ENCODE data around the gene PPP2R5C. TPM values are rescaled to one million over a fixed set of nuclear protein-coding genes. Genes with fewer than 3 reads are reported as not detected.

Gene PPP2R5C
- total RNA-seq, 1 experiment from 2014 or later, result 301 TPM

GRCh38 chr14:101754893-101755292 is 6.6 kb upstream of the PPP2R5C start:
- no peak overlapping the region for H3K27ac ChIP-seq (ENCODE audit: low read length)

GRCh38 chr14:101755591-101756324 is 5.8 kb upstream of the PPP2R5C start:
- Histone ChIP-seq H3K27ac (ENCODE audit: low read length) (no peak overlapping the region), H3K4me1 (ENCODE audit: low read length) (peaks cover 3% of the 10 kb centered on the region), H3K9ac (ENCODE audit: low read length) (no peak overlapping the region), H4K20me1 (ENCODE audit: insufficient read depth, low read depth, low read length) (no peaks in the 10 kb centered on the region), H3K36me3 (ENCODE audit: insufficient read depth, low read length) (no peaks in the 10 kb centered on the region), H3K79me2 (ENCODE audit: low read length) (no peaks in the 10 kb centered on the region), H2AFZ (ENCODE audit: low read length) (no peak overlapping the region), H3K4me3 (ENCODE audit: low read length) (no peak overlapping the region), H3K9me3 (ENCODE audit: low read length) (0 out of 2 replicates have a peak, but pooled peaks cover 2% of the 10 kb centered on the region), H3K9me2 (replicated peaks; ENCODE audit: insufficient read depth, low read length) (no peaks in the 10 kb centered on the region), H3K4me2 (ENCODE audit: low read depth, low read length, poor library complexity, severe bottlenecking) (no peak overlapping the region), H3K27me3 (ENCODE audit: low read length) (no peaks in the 10 kb centered on the region)
- DNase-seq, result no peak

More at GRCh38 chr14:101754893-101755292, 6.6 kb upstream of the PPP2R5C start:
- no peak for DNase-seq
- no peak overlapping the region for H2AFZ ChIP-seq (ENCODE audit: low read length)
- no peaks in the 10 kb centered on the region for H3K27me3 ChIP-seq (ENCODE audit: low read length)
- H3K9me2 ChIP-seq (replicated peaks; ENCODE audit: insufficient read depth, low read length), result no peaks in the 10 kb centered on the region
- H3K9me3 ChIP-seq (ENCODE audit: low read length), result 0 out of 2 replicates have a peak, but pooled peaks cover 2% of the 10 kb centered on the region
- no peaks in the 10 kb centered on the region for H3K79me2 ChIP-seq (ENCODE audit: low read length)
- H3K4me3 ChIP-seq (ENCODE audit: low read length), result no peak overlapping the region
- H3K36me3 ChIP-seq (ENCODE audit: insufficient read depth, low read length), result no peaks in the 10 kb centered on the region
- H3K4me1 ChIP-seq (ENCODE audit: low read length), result no peaks in the 10 kb centered on the region; the same call in 1 of the 2 replicates
- H4K20me1 ChIP-seq (ENCODE audit: insufficient read depth, low read depth, low read length), result no peaks in the 10 kb centered on the region
- no peak overlapping the region for H3K9ac ChIP-seq (ENCODE audit: low read length)
- H3K4me2 ChIP-seq (ENCODE audit: low read depth, low read length, poor library complexity, severe bottlenecking), result no peak overlapping the region

GRCh38 chr14:101757064-101757838 is 4.3 kb upstream of the PPP2R5C start:
- no peaks in the 10 kb centered on the region for H3K36me3 ChIP-seq (ENCODE audit: insufficient read depth, low read length)
- 0 out of 2 replicates have a peak, but pooled peaks cover 2% of the 10 kb centered on the region for H3K9me3 ChIP-seq (ENCODE audit: low read length)
- DNase-seq, result no peak
- H2AFZ ChIP-seq (ENCODE audit: low read length), result no peak overlapping the region
- no peaks in the 10 kb centered on the region for H3K9me2 ChIP-seq (replicated peaks; ENCODE audit: insufficient read depth, low read length)
- no peak overlapping the region for H3K4me2 ChIP-seq (ENCODE audit: low read depth, low read length, poor library complexity, severe bottlenecking)
- peaks cover 3% of the 10 kb centered on the region for H3K4me1 ChIP-seq (ENCODE audit: low read length)
- no peaks in the 10 kb centered on the region for H4K20me1 ChIP-seq (ENCODE audit: insufficient read depth, low read depth, low read length)
- H3K27ac ChIP-seq (ENCODE audit: low read length), result no peak overlapping the region
- no peak overlapping the region for H3K9ac ChIP-seq (ENCODE audit: low read length)
- peaks cover 3% of the 10 kb centered on the region for H3K79me2 ChIP-seq (ENCODE audit: low read length)
- H3K4me3 ChIP-seq (ENCODE audit: low read length), result no peak overlapping the region
- no peaks in the 10 kb centered on the region for H3K27me3 ChIP-seq (ENCODE audit: low read length)

GRCh38 chr14:101757839-101758211 is 3.7 kb upstream of the PPP2R5C start:
- no peak for DNase-seq
- Histone ChIP-seq H3K27ac (ENCODE audit: low read length) (no peak overlapping the region), H3K27me3 (ENCODE audit: low read length) (no peaks in the 10 kb centered on the region), H3K36me3 (ENCODE audit: insufficient read depth, low read length) (no peaks in the 10 kb centered on the region), H4K20me1 (ENCODE audit: insufficient read depth, low read depth, low read length) (peaks cover 4% of the 10 kb centered on the region; the same call in 1 of the 2 replicates), H3K4me1 (ENCODE audit: low read length) (peaks cover 8% of the 10 kb centered on the region), H3K9ac (ENCODE audit: low read length) (no peak overlapping the region), H3K9me3 (ENCODE audit: low read length) (0 out of 2 replicates have a peak, but pooled peaks cover 2% of the 10 kb centered on the region), H2AFZ (ENCODE audit: low read length) (no peak overlapping the region), H3K4me2 (ENCODE audit: low read depth, low read length, poor library complexity, severe bottlenecking) (no peak overlapping the region), H3K9me2 (replicated peaks; ENCODE audit: insufficient read depth, low read length) (no peaks in the 10 kb centered on the region), H3K4me3 (ENCODE audit: low read length) (no peak overlapping the region), H3K79me2 (ENCODE audit: low read length) (peaks cover 9% of the 10 kb centered on the region)

- DNase-seq, result no peak
- H3K9me3 ChIP-seq (ENCODE audit: low read length), result no peaks in the 10 kb centered on the region
- no peaks in the 10 kb centered on the region for H3K9me2 ChIP-seq (replicated peaks; ENCODE audit: insufficient read depth, low read length)
- no peak overlapping the region for H3K4me2 ChIP-seq (ENCODE audit: low read depth, low read length, poor library complexity, severe bottlenecking)
- H3K27me3 ChIP-seq (ENCODE audit: low read length), result no peaks in the 10 kb centered on the region
- H3K27ac ChIP-seq (ENCODE audit: low read length), result no peak overlapping the region
- H2AFZ ChIP-seq (ENCODE audit: low read length), result no peak overlapping the region
- peaks cover 6% of the 10 kb centered on the region; the same call in 1 of the 2 replicates for H3K36me3 ChIP-seq (ENCODE audit: insufficient read depth, low read length)
- H4K20me1 ChIP-seq (ENCODE audit: insufficient read depth, low read depth, low read length), result peaks cover 4% of the 10 kb centered on the region; the same call in 1 of the 2 replicates
- H3K4me1 ChIP-seq (ENCODE audit: low read length), result peaks cover 18% of the 10 kb centered on the region
- H3K9ac ChIP-seq (ENCODE audit: low read length), result no peak overlapping the region
- peaks cover 19% of the 10 kb centered on the region for H3K79me2 ChIP-seq (ENCODE audit: low read length)
- H3K4me3 ChIP-seq (ENCODE audit: low read length), result no peak overlapping the region
Observed at GRCh38 chr14:101758913-101759593, 2.5 kb upstream of the PPP2R5C start.

GRCh38 chr14:101760138-101761011 is 1.1 kb upstream of the PPP2R5C start:
- H3K4me1 ChIP-seq (ENCODE audit: low read length), result peaks cover 23% of the 10 kb centered on the region
- H3K9ac ChIP-seq (ENCODE audit: low read length), result no peak overlapping the region
- H3K36me3 ChIP-seq (ENCODE audit: insufficient read depth, low read length), result peaks cover 20% of the 10 kb centered on the region
- H3K9me2 ChIP-seq (replicated peaks; ENCODE audit: insufficient read depth, low read length), result no peaks in the 10 kb centered on the region
- DNase-seq, result peak; percentile 100
- peak overlapping the region; percentile 80; the same call in 1 of the 2 replicates for H3K4me3 ChIP-seq (ENCODE audit: low read length)
- H3K9me3 ChIP-seq (ENCODE audit: low read length), result no peaks in the 10 kb centered on the region
- peak overlapping the region; percentile 99 for H3K4me2 ChIP-seq (ENCODE audit: low read depth, low read length, poor library complexity, severe bottlenecking)
- H3K79me2 ChIP-seq (ENCODE audit: low read length), result peaks cover 27% of the 10 kb centered on the region
- no peak overlapping the region for H2AFZ ChIP-seq (ENCODE audit: low read length)
- no peak overlapping the region for H3K27ac ChIP-seq (ENCODE audit: low read length)
- H4K20me1 ChIP-seq (ENCODE audit: insufficient read depth, low read depth, low read length), result peaks cover 4% of the 10 kb centered on the region; the same call in 1 of the 2 replicates
- no peaks in the 10 kb centered on the region for H3K27me3 ChIP-seq (ENCODE audit: low read length)

- Histone ChIP-seq H4K20me1 (ENCODE audit: insufficient read depth, low read depth, low read length) (peaks cover 4% of the 10 kb centered on the region; the same call in 1 of the 2 replicates), H2AFZ (ENCODE audit: low read length) (peak overlapping the region; percentile 46; the same call in 1 of the 2 replicates), H3K9ac (ENCODE audit: low read length) (peak overlapping the region; percentile 91), H3K9me3 (ENCODE audit: low read length) (no peaks in the 10 kb centered on the region), H3K27me3 (ENCODE audit: low read length) (no peaks in the 10 kb centered on the region), H3K79me2 (ENCODE audit: low read length) (peaks cover 32% of the 10 kb centered on the region), H3K4me1 (ENCODE audit: low read length) (peaks cover 25% of the 10 kb centered on the region), H3K4me2 (ENCODE audit: low read depth, low read length, poor library complexity, severe bottlenecking) (peak overlapping the region; percentile 94), H3K4me3 (ENCODE audit: low read length) (peak overlapping the region; percentile 89), H3K27ac (ENCODE audit: low read length) (peak overlapping the region; percentile 73), H3K9me2 (replicated peaks; ENCODE audit: insufficient read depth, low read length) (no peaks in the 10 kb centered on the region), H3K36me3 (ENCODE audit: insufficient read depth, low read length) (peaks cover 28% of the 10 kb centered on the region)
- DNase-seq, result peak; percentile 76
Observed at GRCh38 chr14:101761881-101762529, 496 bp downstream of the PPP2R5C start.
